ENCODE data around the gene SPOCK1. TPM values are rescaled to one million over a fixed set of nuclear protein-coding genes. Genes with fewer than 3 reads are reported as not detected.

SPOCK1 gene
- polyA plus RNA-seq, 2 of the 4 experiments (the other 2 are of a cell fraction), result 28.9 to 40.8 TPM

DNA sequence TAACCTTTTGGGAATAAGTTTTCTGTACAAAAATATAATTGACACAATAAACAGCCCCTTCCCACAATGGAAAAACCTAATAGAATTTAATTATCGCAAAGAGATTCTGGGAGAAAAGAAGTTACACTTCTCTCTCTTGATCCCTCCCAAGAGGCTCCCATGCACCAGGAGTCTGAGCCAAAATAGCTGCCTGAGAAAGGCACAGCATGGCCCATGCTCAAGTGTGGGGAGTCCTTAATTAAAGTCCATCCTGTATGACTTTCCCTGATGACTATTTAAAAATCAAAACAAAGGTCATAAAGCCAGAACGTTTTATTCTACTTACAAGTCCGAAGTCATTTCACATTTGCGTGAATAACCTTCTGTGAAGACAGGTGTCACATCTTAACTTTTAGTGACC, 155.1 kb downstream of the SPOCK1 start:
- TF ChIP-seq, protein P1, sequence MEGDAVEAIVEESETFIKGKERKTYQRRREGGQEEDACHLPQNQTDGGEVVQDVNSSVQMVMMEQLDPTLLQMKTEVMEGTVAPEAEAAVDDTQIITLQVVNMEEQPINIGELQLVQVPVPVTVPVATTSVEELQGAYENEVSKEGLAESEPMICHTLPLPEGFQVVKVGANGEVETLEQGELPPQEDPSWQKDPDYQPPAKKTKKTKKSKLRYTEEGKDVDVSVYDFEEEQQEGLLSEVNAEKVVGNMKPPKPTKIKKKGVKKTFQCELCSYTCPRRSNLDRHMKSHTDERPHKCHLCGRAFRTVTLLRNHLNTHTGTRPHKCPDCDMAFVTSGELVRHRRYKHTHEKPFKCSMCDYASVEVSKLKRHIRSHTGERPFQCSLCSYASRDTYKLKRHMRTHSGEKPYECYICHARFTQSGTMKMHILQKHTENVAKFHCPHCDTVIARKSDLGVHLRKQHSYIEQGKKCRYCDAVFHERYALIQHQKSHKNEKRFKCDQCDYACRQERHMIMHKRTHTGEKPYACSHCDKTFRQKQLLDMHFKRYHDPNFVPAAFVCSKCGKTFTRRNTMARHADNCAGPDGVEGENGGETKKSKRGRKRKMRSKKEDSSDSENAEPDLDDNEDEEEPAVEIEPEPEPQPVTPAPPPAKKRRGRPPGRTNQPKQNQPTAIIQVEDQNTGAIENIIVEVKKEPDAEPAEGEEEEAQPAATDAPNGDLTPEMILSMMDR (IDR thresholded peaks at IDR 0.05), result no peak
- no peak for TF ChIP-seq E2F6 (IDR thresholded peaks at IDR 0.05; ENCODE audit: borderline replicate concordance, low read depth)
- TF ChIP-seq SMC3 (IDR thresholded peaks at IDR 0.05), result no peak
- no peak for TF ChIP-seq POLR2A (IDR thresholded peaks at IDR 0.05; ENCODE audit: low read length)
- TF ChIP-seq HDAC2 (IDR thresholded peaks at IDR 0.05), result no peak
- Histone ChIP-seq H3K4me2 (no peak overlapping the region), H3K4me3 (no peak overlapping the region), H3K9me3 (no peaks in the 10 kb centered on the region), H3K27ac (no peak overlapping the region), H3K4me1 (no peaks in the 10 kb centered on the region)
- no peak for ATAC-seq
- ChIA-PET POLR2A (no interaction called here), CTCF (interaction anchor here (0.6 to 6.3 kb wide), 14 partner anchors 8 to 541 kb away, joined by 3 to 41 read pairs (median 6); partner anchors contain the start of gene SPOCK1)
- 79% methylated on average over 4 of the region's 4 CpGs for WGBS (ENCODE audit: missing lambda C conversion rate)
- no peak for DNase-seq (ENCODE audit: low read depth in 1 of 2, low spot score in 1 of 2)
- no peak for FAIRE-seq

- no peak for DNase-seq (ENCODE audit: low read depth in 1 of 2, low spot score in 1 of 2)
- no peaks in the 10 kb centered on the region for H3K4me1 ChIP-seq
- FAIRE-seq, result no peak
- TF ChIP-seq HOXB5 (CRISPR knock-in tag; IDR thresholded peaks at IDR 0.05) (no peak), PHF8 (IDR thresholded peaks at IDR 0.05; ENCODE audit: borderline replicate concordance, low read depth) (no peak), CBX8 (IDR thresholded peaks at IDR 0.05) (no peak), MAX (IDR thresholded peaks at IDR 0.05) (no peak), ZC3H11A (IDR thresholded peaks at IDR 0.05) (no peak), JUN (IDR thresholded peaks at IDR 0.05) (no peak), TFCP2L1 (CRISPR knock-in tag; IDR thresholded peaks at IDR 0.05) (no peak), EHMT2 (IDR thresholded peaks at IDR 0.05; ENCODE audit: low read depth) (no peak), POLR2AphosphoS2 (conservative IDR thresholded peaks at IDR 0.05; ENCODE audit: low read length) (no peak)
- TF ChIP-seq, protein P2, sequence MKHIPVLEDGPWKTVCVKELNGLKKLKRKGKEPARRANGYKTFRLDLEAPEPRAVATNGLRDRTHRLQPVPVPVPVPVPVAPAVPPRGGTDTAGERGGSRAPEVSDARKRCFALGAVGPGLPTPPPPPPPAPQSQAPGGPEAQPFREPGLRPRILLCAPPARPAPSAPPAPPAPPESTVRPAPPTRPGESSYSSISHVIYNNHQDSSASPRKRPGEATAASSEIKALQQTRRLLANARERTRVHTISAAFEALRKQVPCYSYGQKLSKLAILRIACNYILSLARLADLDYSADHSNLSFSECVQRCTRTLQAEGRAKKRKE (CRISPR knock-in tag; IDR thresholded peaks at IDR 0.05; ENCODE audit: low read depth), result no peak
- no peak overlapping the region for H3K4me2 ChIP-seq
- POLR2A ChIA-PET, result no interaction called here
- H3K4me3 ChIP-seq, result no peak overlapping the region
- no peaks in the 10 kb centered on the region for H3K9me3 ChIP-seq
- CTCF ChIA-PET, result interaction anchor here (1.0 to 6.3 kb wide), 6 partner anchors 11 to 276 kb away, joined by 3 to 41 read pairs (median 6); partner anchors contain the start of gene SPOCK1
- H3K27ac ChIP-seq, result no peak overlapping the region
- ATAC-seq, result no peak
- 72% methylated on average over 3 of the region's 3 CpGs for WGBS (ENCODE audit: missing lambda C conversion rate)
These were observed 156.4 kb downstream of the SPOCK1 start for GRCh38 chr5:137342764-137343163.

DNA sequence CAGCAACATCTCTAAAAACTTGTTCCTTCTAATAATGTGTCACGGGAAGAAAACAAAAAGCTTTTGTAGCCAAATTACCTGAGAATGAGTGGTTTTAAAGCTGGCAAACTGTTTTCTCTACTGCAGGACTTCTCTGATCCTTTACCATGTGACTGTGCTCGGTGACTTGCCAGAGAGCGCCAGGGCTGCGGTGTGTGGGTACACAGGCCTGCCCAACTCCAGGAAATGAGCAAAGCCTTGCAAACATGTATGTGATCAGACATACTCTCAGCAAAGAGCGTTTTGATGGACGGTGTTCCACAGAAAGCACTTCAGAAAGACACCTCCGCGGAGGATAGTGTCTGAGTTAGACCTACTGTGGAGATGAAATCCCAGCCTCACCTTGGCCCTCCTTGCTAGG, 157.3 kb downstream of the SPOCK1 start:
- no peaks in the 10 kb centered on the region for H3K9me3 ChIP-seq
- 63% methylated on average over 7 of the region's 8 CpGs for WGBS (ENCODE audit: missing lambda C conversion rate)
- H3K27ac ChIP-seq, result no peak overlapping the region
- ATAC-seq, result no peak
- CTCF ChIA-PET, result interaction anchor here (0.8 to 6.3 kb wide), 3 partner anchors 21 to 742 kb away, joined by 3 to 41 read pairs (median 39); partner anchors contain the start of genes SPOCK1 and WNT8A
- FAIRE-seq, result no peak
- POLR2A ChIA-PET, result no interaction called here
- no peak for TF ChIP-seq NR3C1 (IDR thresholded peaks at IDR 0.05)
- TF ChIP-seq, protein P3, sequence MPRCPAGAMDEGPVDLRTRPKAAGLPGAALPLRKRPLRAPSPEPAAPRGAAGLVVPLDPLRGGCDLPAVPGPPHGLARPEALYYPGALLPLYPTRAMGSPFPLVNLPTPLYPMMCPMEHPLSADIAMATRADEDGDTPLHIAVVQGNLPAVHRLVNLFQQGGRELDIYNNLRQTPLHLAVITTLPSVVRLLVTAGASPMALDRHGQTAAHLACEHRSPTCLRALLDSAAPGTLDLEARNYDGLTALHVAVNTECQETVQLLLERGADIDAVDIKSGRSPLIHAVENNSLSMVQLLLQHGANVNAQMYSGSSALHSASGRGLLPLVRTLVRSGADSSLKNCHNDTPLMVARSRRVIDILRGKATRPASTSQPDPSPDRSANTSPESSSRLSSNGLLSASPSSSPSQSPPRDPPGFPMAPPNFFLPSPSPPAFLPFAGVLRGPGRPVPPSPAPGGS (IDR thresholded peaks at IDR 0.05), result no peak
- TF ChIP-seq BHLHE40 (IDR thresholded peaks at IDR 0.05; ENCODE audit: low read depth, low read length), result no peak
- TF ChIP-seq CBX2 (IDR thresholded peaks at IDR 0.05; ENCODE audit: borderline replicate concordance, low read depth), result no peak
- no peak for TF ChIP-seq E2F6 (IDR thresholded peaks at IDR 0.05; ENCODE audit: borderline replicate concordance, low read depth)
- no peak for TF ChIP-seq EP300 (IDR thresholded peaks at IDR 0.05)
- TF ChIP-seq MYC (IDR thresholded peaks at IDR 0.05; ENCODE audit: borderline replicate concordance, low read length), result no peak
- TF ChIP-seq NPAS2 (CRISPR knock-in tag; IDR thresholded peaks at IDR 0.05; ENCODE audit: borderline replicate concordance), result no peak
- TF ChIP-seq ESRRA (IDR thresholded peaks at IDR 0.05; ENCODE audit: borderline replicate concordance, low read length), result no peak
- TF ChIP-seq KDM1A (IDR thresholded peaks at IDR 0.05; ENCODE audit: low read depth), result no peak
- no peak for TF ChIP-seq EHF (CRISPR knock-in tag; IDR thresholded peaks at IDR 0.05)
- no peak overlapping the region for H3K4me3 ChIP-seq
- no peaks in the 10 kb centered on the region for H3K4me1 ChIP-seq
- no peak overlapping the region for H3K4me2 ChIP-seq
- no peak for DNase-seq (ENCODE audit: low read depth in 1 of 2, low spot score in 1 of 2)
